Measurements from ENCODE around the gene CYP2D6. TPM values are rescaled to one million over a fixed set of nuclear protein-coding genes. Genes with fewer than 3 reads are reported as not detected.

The CYP2D6 gene
- total and polyA plus RNA-seq, 4 donors: 23.8 to 486 (median 205) TPM

DNA sequence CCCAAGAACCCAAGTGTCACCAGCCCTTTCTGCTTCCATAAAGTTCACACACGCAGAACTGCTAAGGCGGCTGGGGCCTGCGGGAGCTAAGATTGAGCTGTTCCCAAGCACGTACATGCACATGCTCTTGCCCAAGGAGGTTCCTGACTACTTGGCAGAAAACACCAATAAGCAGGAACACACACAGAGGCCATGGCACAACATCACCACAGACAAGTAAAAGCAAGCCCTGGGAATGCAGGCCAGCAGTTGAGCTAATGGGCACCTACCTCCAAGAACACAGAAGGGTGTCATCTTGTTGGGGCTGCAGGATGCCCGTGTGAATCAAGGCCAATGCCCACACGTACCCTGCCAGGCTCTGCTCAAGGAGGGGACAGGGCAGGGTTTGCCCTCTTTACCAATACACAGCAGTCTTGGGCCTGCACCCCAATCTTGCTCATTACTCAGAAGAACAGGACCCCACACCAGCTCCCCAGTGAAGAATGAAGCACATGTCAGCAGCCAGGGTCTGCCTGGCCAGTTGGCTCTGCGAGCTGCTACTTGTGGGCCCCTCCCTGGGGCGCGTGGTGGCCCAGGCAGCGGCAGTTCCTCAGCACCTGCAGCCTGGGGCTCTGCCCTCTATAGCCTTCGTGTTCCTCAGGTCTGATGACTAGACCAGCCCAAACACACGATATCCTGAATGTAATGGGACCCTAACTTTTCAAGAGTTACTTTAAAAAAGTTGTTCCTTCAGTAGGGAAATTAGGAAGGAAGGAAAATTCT lies 32.3 kb upstream of the CYP2D6 start (continued):
- TF ChIP-seq CTCF (IDR thresholded peaks at IDR 0.05; ENCODE audit: low read depth, low read length, missing input control) (no peak), FOXA2 (IDR thresholded peaks at IDR 0.05) (no peak), HNF4G (IDR thresholded peaks at IDR 0.05) (no peak), RAD21 (IDR thresholded peaks at IDR 0.05) (no peak)

- Histone ChIP-seq H3K4me3 (ENCODE audit: low read depth in 1 of 3, low read length in 3 of 3) (no peak overlapping the region), H3K36me3 (ENCODE audit: control insufficient read depth in 4 of 4, insufficient read depth in 3 of 4, low read depth in 1 of 4, low read length in 3 of 4) (peaks cover 0 to 9% (median 3%) of the 10 kb centered on the region in 4 donors), H3K9me3 (ENCODE audit: control insufficient read depth in 4 of 4, low read length in 3 of 4) (no peaks in the 10 kb centered on the region), H3K27me3 (ENCODE audit: control insufficient read depth in 4 of 4, insufficient read depth in 4 of 4, low read length in 3 of 4) (no peaks in the 10 kb centered on the region), H3K4me1 (ENCODE audit: control insufficient read depth in 4 of 4, insufficient read depth in 4 of 4, low read length in 3 of 4) (no peaks in the 10 kb centered on the region), H3K9ac (ENCODE audit: low read depth in 1 of 2, low read length in 2 of 2) (no peak overlapping the region), H3K27ac (ENCODE audit: low read depth in 1 of 2, low read length in 2 of 2) (no peak overlapping the region)
- WGBS: 87% methylated on average over 18 of the region's 18 CpGs
- TF ChIP-seq JUND (IDR thresholded peaks at IDR 0.05): no peak
- DNase-seq (ENCODE audit: low spot score): no peak
Measured at GRCh38 chr22:42160830-42161696, 30.5 kb upstream of the CYP2D6 start.

DNA sequence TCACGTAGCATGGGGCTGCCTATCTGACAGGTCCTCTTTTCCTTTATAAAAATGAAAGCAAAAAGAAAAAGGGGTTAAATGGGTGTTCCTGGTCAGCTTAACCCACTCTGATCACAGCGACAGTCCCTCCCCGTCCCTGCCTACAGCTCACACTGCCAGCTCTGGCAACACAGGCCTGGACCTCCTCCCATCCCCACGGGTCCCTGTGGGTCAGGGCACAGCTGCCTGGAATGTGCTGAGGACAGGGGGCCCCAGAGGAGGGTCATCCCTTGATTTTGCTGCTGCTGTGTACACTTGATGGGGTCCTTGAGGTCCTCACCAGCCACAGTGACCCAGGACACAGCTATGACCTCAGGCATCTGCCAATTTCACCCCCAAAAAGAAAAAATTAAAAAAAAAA lies 29.6 kb upstream of the CYP2D6 start:
- Histone ChIP-seq H3K36me3 (ENCODE audit: control insufficient read depth in 4 of 4, insufficient read depth in 3 of 4, low read depth in 1 of 4, low read length in 3 of 4) (peaks cover 0 to 5% (median 2%) of the 10 kb centered on the region in 4 donors), H3K9me3 (ENCODE audit: control insufficient read depth in 4 of 4, low read length in 3 of 4) (no peaks in the 10 kb centered on the region), H3K27me3 (ENCODE audit: control insufficient read depth in 4 of 4, insufficient read depth in 4 of 4, low read length in 3 of 4) (no peaks in the 10 kb centered on the region), H3K9ac (ENCODE audit: low read depth in 1 of 2, low read length in 2 of 2) (no peak overlapping the region), H3K4me3 (ENCODE audit: low read depth in 1 of 3, low read length in 3 of 3) (no peak overlapping the region), H3K27ac (ENCODE audit: low read depth in 1 of 2, low read length in 2 of 2) (no peak overlapping the region), H3K4me1 (ENCODE audit: control insufficient read depth in 4 of 4, insufficient read depth in 4 of 4, low read length in 3 of 4) (peaks cover 0 to 2% (median 2%) of the 10 kb centered on the region in 4 donors)
- no peak for TF ChIP-seq CTCF (IDR thresholded peaks at IDR 0.05; ENCODE audit: low read depth, low read length, missing input control)
- DNase-seq (ENCODE audit: low spot score): no peak
- WGBS: 80% methylated on average over 4 of the region's 4 CpGs

GRCh38 chr22:42158456-42159132 lies 28.0 kb upstream of the CYP2D6 start:
- 96% methylated on average over 16 of the region's 16 CpGs for whole genome bisulfite sequencing
- Histone ChIP-seq H3K27ac (ENCODE audit: low read depth in 1 of 2, low read length in 2 of 2) (no peak overlapping the region), H3K36me3 (ENCODE audit: control insufficient read depth in 4 of 4, insufficient read depth in 3 of 4, low read depth in 1 of 4, low read length in 3 of 4) (peaks cover 0 to 4% (median 0%) of the 10 kb centered on the region in 4 donors), H3K4me3 (ENCODE audit: low read depth in 1 of 3, low read length in 3 of 3) (no peak overlapping the region), H3K9ac (ENCODE audit: low read depth in 1 of 2, low read length in 2 of 2) (no peak overlapping the region), H3K27me3 (ENCODE audit: control insufficient read depth in 4 of 4, insufficient read depth in 4 of 4, low read length in 3 of 4) (no peaks in the 10 kb centered on the region), H3K9me3 (ENCODE audit: control insufficient read depth in 4 of 4, low read length in 3 of 4) (no peaks in the 10 kb centered on the region), H3K4me1 (ENCODE audit: control insufficient read depth in 4 of 4, insufficient read depth in 4 of 4, low read length in 3 of 4) (peaks cover 0 to 13% (median 8%) of the 10 kb centered on the region in 4 donors)
- no peak for TF ChIP-seq GABPA (IDR thresholded peaks at IDR 0.05 in 1 of 2, conservative IDR thresholded peaks at IDR 0.05 in 1 of 2)
- TF ChIP-seq MAX (IDR thresholded peaks at IDR 0.05): no peak
- no peak for TF ChIP-seq EGR1 (IDR thresholded peaks at IDR 0.05; ENCODE audit: low read depth in 2 of 2)
- no peak for TF ChIP-seq CTCF (IDR thresholded peaks at IDR 0.05; ENCODE audit: low read depth, low read length, missing input control)
- TF ChIP-seq HNF4G (IDR thresholded peaks at IDR 0.05): no peak
- no peak for TF ChIP-seq ATF3 (IDR thresholded peaks at IDR 0.05)
- no peak for TF ChIP-seq FOXA1 (IDR thresholded peaks at IDR 0.05)
- TF ChIP-seq, protein P1, sequence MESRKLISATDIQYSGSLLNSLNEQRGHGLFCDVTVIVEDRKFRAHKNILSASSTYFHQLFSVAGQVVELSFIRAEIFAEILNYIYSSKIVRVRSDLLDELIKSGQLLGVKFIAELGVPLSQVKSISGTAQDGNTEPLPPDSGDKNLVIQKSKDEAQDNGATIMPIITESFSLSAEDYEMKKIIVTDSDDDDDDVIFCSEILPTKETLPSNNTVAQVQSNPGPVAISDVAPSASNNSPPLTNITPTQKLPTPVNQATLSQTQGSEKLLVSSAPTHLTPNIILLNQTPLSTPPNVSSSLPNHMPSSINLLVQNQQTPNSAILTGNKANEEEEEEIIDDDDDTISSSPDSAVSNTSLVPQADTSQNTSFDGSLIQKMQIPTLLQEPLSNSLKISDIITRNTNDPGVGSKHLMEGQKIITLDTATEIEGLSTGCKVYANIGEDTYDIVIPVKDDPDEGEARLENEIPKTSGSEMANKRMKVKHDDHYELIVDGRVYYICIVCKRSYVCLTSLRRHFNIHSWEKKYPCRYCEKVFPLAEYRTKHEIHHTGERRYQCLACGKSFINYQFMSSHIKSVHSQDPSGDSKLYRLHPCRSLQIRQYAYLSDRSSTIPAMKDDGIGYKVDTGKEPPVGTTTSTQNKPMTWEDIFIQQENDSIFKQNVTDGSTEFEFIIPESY (IDR thresholded peaks at IDR 0.05): no peak
- no peak for DNase-seq (ENCODE audit: low spot score)
